ENCODE data around the gene P2RX2.

DNA sequence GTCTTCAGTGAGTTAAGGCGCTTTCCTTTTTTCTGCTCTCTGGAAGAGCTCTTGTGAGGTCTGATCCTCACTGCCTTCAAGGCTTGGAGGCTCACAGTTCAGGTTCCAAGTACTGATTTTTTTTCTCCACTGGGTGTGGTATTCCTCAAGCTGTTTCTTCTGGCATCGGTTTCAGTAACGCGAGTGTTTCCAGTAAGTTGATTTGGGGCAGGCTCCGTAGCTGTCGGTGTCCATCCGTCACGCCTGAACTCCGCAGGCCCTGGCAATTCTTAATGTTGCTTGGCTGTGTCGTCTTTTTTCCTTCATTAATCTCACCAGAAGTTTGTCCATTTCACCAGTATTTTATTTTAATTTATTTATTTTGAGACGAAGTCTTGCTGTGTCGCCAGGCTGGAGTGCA, 38.8 kb upstream of the P2RX2 start:
- TF ChIP-seq POLR2AphosphoS5 (IDR thresholded peaks at IDR 0.05): no peak
- TF ChIP-seq, protein P1, sequence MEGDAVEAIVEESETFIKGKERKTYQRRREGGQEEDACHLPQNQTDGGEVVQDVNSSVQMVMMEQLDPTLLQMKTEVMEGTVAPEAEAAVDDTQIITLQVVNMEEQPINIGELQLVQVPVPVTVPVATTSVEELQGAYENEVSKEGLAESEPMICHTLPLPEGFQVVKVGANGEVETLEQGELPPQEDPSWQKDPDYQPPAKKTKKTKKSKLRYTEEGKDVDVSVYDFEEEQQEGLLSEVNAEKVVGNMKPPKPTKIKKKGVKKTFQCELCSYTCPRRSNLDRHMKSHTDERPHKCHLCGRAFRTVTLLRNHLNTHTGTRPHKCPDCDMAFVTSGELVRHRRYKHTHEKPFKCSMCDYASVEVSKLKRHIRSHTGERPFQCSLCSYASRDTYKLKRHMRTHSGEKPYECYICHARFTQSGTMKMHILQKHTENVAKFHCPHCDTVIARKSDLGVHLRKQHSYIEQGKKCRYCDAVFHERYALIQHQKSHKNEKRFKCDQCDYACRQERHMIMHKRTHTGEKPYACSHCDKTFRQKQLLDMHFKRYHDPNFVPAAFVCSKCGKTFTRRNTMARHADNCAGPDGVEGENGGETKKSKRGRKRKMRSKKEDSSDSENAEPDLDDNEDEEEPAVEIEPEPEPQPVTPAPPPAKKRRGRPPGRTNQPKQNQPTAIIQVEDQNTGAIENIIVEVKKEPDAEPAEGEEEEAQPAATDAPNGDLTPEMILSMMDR (IDR thresholded peaks at IDR 0.05): no peak
